ENCODE measurements around the gene MYO5B.
"Not testable (repeated sequence)": the region's sequence is repeated elsewhere in the genome, so short reads cannot be mapped to it uniquely, and the experiment has no call there.

MYO5B gene

GRCh38 chr18:49846718-49847470 lies 348.1 kb downstream of the MYO5B start:
- DNase-seq: no peak

- DNase-seq: no peak
These were observed 348.6 kb downstream of the MYO5B start for GRCh38 chr18:49846361-49846662.

GRCh38 chr18:49845629-49846360 lies 349.2 kb downstream of the MYO5B start:
- no peak for DNase-seq

GRCh38 chr18:49844903-49845302 lies 350.0 kb downstream of the MYO5B start:
- no peak for DNase-seq

- no peak for DNase-seq
These were observed 350.9 kb downstream of the MYO5B start for GRCh38 chr18:49843778-49844625.

- DNase-seq: no peak
These were observed 351.8 kb downstream of the MYO5B start for GRCh38 chr18:49843131-49843530.

- no peak for DNase-seq
These were observed 352.3 kb downstream of the MYO5B start for GRCh38 chr18:49842656-49843055.

- DNase-seq: no peak
These were observed 353.4 kb downstream of the MYO5B start for GRCh38 chr18:49841236-49842217.

DNA sequence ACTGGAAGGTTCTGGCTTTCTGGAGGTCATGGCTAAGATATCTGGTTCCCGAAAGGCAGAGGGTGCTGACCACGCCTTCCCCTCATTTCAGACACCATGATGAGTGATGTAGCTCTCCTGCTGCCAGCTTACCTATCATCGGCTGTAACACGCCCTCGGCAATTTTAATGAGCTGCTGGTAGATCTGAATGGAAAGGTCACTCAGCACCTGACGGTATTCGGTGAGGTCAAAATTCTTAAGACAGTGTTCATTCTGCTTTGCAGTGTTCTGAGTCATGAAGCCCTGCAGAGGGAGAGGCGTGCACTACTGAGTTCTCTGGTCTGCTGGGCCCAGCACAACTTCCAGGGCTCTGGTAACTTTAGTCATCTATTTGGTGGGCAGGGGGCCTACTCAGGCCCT lies 355.9 kb downstream of the MYO5B start:
- no peak for DNase-seq

DNA sequence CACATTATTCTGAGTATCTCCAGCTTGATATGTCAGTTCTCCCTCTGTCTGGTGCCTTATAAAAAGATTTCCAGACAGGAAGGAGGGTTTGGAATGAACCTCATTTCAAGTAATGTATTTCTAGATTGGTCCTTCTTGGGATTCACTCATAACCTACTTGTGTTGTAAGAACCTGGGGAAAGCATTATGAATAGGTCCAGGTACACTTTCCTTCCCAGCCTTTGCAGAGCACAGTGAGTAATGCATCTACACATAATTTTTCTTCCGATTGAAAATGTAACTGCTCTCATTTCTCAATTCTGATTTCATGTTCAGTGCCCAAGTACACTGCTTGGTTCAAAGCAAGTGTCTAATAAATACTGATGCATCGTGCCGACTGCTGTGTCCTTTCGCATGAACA lies 356.6 kb downstream of the MYO5B start:
- no peak for DNase-seq

- no peak for DNase-seq
These were observed 357.1 kb downstream of the MYO5B start for GRCh38 chr18:49837889-49838288.

GRCh38 chr18:49837316-49837835 lies 357.6 kb downstream of the MYO5B start:
- DNase-seq: not testable (repeated sequence)

DNA sequence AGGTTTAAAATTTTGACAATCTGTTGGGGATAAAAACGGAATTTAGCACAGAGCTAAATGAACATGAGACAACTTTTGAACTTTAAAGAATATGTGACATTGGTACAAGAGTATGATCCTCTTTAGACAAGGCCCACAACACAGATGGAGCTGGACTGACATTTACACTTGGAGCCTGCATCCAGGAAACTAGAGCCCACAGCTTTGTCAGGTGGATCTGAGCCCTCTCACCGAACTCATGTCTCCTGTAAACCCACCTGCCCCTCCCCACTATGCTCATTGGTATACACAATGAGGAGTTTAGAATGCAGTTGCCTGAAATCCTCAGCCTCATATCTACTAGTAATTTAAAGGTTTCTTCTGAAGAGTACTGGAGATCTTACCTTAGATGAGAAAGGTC lies 359.5 kb downstream of the MYO5B start:
- DNase-seq: no peak

DNA sequence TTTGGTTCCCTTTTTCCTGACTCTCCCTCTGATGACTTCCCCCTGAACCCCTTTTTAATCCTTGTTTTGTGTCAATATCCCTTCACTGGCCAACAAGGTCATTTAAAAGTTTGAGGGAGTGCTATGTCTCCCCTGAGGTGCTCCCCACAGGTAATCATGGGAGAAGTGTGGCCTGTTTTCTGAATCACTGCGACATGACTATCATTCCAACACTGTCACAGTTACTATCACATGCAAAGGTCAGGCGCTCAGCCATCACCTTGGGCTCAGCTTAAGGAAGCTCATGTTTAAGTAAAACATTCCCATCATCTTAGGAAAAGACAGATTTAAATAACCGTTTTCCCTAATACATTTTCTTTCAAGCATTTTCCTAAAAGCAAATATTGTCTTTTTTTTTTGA lies 360.7 kb downstream of the MYO5B start:
- DNase-seq: no peak

- DNase-seq: no peak
These were observed 361.1 kb downstream of the MYO5B start for GRCh38 chr18:49833814-49834213.

GRCh38 chr18:49832221-49832647 lies 362.7 kb downstream of the MYO5B start:
- no peak for DNase-seq

DNA sequence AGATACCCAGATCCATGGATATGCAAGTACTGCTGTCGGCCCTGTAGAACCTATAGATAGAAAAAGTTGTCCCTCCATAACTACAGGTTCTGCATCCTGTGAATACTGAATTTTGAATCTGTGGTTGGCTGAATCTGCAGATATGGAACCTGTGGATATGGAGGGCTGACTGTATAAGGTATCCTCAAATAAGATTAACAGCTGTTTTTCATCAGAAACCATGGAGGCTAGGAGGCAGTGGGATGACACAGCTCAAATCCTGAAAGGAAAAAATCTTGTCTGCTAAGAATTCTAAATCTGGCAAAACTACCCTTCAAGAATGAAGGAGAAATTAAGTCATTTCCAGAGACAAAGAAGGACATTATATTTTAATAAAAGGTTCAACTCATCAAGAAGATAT lies 367.0 kb downstream of the MYO5B start:
- no peak for DNase-seq

DNA sequence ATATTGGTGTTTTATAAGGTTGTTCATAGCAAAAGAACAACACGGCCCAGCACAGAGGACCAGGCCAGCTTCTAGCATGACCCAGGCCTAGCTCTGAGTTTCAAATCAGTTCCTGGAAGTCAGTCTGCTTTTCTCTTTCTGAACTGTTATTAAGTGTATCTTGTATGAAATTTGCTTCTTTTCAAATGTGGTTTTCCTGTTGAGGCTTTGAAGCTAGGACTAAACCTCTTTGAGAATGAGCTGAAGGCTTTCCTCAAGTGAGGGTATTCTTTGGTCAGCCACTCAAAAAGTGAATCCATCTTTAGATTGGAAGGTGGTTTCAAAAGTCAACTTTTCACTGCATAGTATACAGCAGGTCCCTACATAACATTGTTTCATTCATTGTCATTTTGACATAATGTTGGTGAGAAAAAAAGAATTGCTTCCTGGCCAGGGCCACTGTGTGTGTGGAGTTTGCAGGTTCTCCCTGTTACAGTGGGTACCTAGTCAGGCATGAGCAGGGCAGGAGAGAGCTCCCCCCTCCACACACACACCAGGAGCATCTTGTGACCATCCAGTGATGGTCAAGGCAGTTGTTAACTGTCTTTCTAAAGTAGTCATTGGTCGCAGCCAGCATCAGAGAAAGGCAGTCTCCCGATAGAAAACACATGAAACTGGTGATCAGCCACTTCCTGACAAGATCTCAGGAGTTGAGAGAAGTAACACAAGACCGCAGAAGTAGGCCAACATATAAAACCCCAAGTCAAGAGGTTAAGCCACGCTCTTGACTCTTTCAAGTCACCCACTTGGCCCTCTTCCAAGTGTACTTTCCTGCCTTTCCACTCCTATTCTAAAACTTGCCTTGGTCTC lies 374.9 kb downstream of the MYO5B start:
- peak; percentile 74 for DNase-seq

- no peak for DNase-seq
These were observed 375.8 kb downstream of the MYO5B start for GRCh38 chr18:49819071-49819662.

- no peak for DNase-seq
These were observed 377.0 kb downstream of the MYO5B start for GRCh38 chr18:49817947-49818346.

GRCh38 chr18:49815927-49816326 lies 379.0 kb downstream of the MYO5B start:
- DNase-seq: no peak
